Endodermal cell (in vitro differentiated cells): ENCODE measurements around the gene CCDC122. TPM values are rescaled to one million over a fixed set of nuclear protein-coding genes. Genes with fewer than 3 reads are reported as not detected.

Source experiments
- DNase-seq: peaks from one replicate; pipeline ENCODE4 v3.0.0-alpha.2; 2017
- H3K27ac ChIP-seq: 2 replicates; pipeline ENCODE4 v1.5.1; 2013; ENCODE audit warnings: mild to moderate bottlenecking, low read depth, low read length, moderate library complexity
- H3K27me3 ChIP-seq: 2 replicates; pipeline ENCODE4 v1.6.1; 2013; ENCODE audit warnings: mild to moderate bottlenecking, low read length, moderate library complexity; ENCODE audit not compliant: insufficient read depth, control insufficient read depth, poor library complexity, severe bottlenecking
- H3K36me3 ChIP-seq: 2 replicates; pipeline ENCODE4 v1.7.0; 2013; ENCODE audit warnings: mild to moderate bottlenecking, low read length, moderate library complexity; ENCODE audit not compliant: control insufficient read depth, insufficient read depth
- H3K4me1 ChIP-seq: one replicate; pipeline ENCODE4 v1.7.0; 2013; ENCODE audit warnings: low read length; ENCODE audit not compliant: control insufficient read depth, insufficient read depth
- H3K4me3 ChIP-seq: 2 replicates; pipeline ENCODE4 v1.5.1; 2013; ENCODE audit warnings: mild to moderate bottlenecking, low read length, moderate library complexity
- H3K9ac ChIP-seq: 2 replicates; pipeline ENCODE4 v1.6.1; 2013; ENCODE audit warnings: mild to moderate bottlenecking, low read length, moderate library complexity; ENCODE audit not compliant: poor library complexity, severe bottlenecking; ENCODE audit errors: extremely low read depth
- H3K9me3 ChIP-seq: 2 replicates; pipeline ENCODE4 v1.6.1; 2013; ENCODE audit warnings: mild to moderate bottlenecking, low read length, moderate library complexity; ENCODE audit not compliant: control insufficient read depth
- H3K27ac Mint-ChIP-seq: 2 replicates; pipeline ENCODE4 v1.8.0; 2020; ENCODE audit warnings: mixed read lengths
- H3K27me3 Mint-ChIP-seq: 2 replicates; pipeline ENCODE4 v1.8.0; 2021; ENCODE audit warnings: mild to moderate bottlenecking, mixed read lengths; ENCODE audit not compliant: insufficient read depth
- H3K36me3 Mint-ChIP-seq: 2 replicates; pipeline ENCODE4 v1.8.0; 2020; ENCODE audit warnings: low read depth, mixed read lengths
- H3K4me1 Mint-ChIP-seq: 2 replicates; pipeline ENCODE4 v1.8.0; 2020; ENCODE audit warnings: mixed read lengths
- H3K4me3 Mint-ChIP-seq: 2 replicates; pipeline ENCODE4 v1.8.0; 2020; ENCODE audit warnings: mild to moderate bottlenecking, moderate library complexity, mixed read lengths
- H3K9me3 Mint-ChIP-seq: 2 replicates; pipeline ENCODE4 v1.8.0; 2020; ENCODE audit warnings: mild to moderate bottlenecking, mixed read lengths
- CTCF ChIP-seq: fragments of 200-600 bp; sonication (generic); conservative IDR thresholded peaks from 2 replicates; pipeline ENCODE4 v1.5.0; 2021; ENCODE audit warnings: antibody characterized with exemption, mild to moderate bottlenecking
- WGBS, 2 experiments: methylation state at CpG; one replicate each; pipeline versions ENCODE4 v1.1.5 to v1.1.7; 2013; ENCODE audit warnings: missing lambda C conversion rate in 2 of 2, mixed read lengths in 1 of 2; ENCODE audit not compliant: insufficient coverage in 1 of 2, insufficient read length in 1 of 2; 5-methylcytosine and 5-hydroxymethylcytosine counted together
- total RNA-seq, 2 donors: library from RNA; stranded (reverse); fragmentation: NEBNext Ultra II Directional in 1 of 2; extraction: Animal tissue kit (Norgen Biotek cat#: 25700) in 1 of 2; gene quantifications; 2 replicates in 1 of 2; 3 replicates in 1 of 2; pipeline ENCODE4 v1.2.1, GENCODE V29; 2021

The CCDC122 gene
- total RNA-seq, 2 donors from 2014 or later: 10.2 to 11.5 TPM

DNA sequence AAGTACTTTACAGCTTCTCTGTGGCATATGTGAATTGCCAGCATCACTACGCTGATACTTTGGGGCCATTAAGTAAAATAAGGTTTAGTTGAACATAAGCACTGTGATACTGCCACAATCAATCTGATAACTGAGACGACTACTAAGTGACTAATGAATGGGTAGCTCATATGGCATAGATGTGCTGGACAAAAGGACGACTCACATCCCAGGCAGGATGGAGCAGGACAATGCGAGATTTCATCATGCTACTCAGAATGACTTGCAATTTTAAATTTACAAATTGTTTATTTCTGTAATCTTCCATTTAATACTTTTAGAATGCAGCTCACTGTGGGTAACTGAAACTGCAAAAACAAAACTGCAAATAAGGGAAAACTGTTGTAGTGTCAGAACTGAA is 13.6 kb downstream of the CCDC122 start:
- H3K9me3 Mint-ChIP-seq: peaks cover 14% of the 10 kb centered on the region
- Histone ChIP-seq H3K27me3 (no peaks in the 10 kb centered on the region), H3K4me1 (no peaks in the 10 kb centered on the region), H3K27ac (no peak overlapping the region), H3K36me3 (no peaks in the 10 kb centered on the region), H3K9ac (no peak overlapping the region), H3K9me3 (peaks cover 16% of the 10 kb centered on the region), H3K4me3 (no peak overlapping the region)
- no peak overlapping the region for H3K27ac Mint-ChIP-seq
- H3K36me3 Mint-ChIP-seq: peaks cover 21% of the 10 kb centered on the region
- H3K4me1 Mint-ChIP-seq: no peaks in the 10 kb centered on the region
- no peak overlapping the region for H3K4me3 Mint-ChIP-seq
- H3K27me3 Mint-ChIP-seq: no peaks in the 10 kb centered on the region
- no peak for DNase-seq
- 93 to 100% methylated on average over 3 of the region's 4 CpGs for WGBS, 2 experiments
- no peak for TF ChIP-seq CTCF

DNA sequence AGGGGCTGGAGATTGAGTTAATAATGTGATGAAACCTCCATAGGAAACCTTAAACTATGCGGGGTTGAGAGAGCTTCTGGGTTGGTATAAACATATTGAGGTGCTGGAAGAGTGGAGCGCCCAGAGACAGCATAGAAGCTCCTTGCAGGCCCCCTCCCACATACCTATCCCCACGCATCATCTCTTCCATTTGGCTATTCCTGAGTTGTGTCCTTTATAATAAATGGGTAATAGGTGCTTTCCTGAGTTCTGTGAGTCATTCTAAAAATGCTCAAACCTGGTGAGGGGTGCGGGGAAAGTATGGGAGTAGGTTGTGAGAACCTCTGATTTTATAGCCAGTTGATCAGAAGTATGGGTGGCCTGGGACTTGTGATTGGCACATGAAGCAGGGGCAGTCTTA is 14.6 kb downstream of the CCDC122 start:
- TF ChIP-seq CTCF: no peak
- no peak overlapping the region for H3K4me3 ChIP-seq
- H3K36me3 Mint-ChIP-seq: peaks cover 21% of the 10 kb centered on the region
- no peaks in the 10 kb centered on the region for H3K4me1 ChIP-seq
- H3K27me3 ChIP-seq: no peaks in the 10 kb centered on the region
- no peak for DNase-seq
- H3K36me3 ChIP-seq: no peaks in the 10 kb centered on the region
- no peaks in the 10 kb centered on the region for H3K4me1 Mint-ChIP-seq
- H3K27ac Mint-ChIP-seq: no peak overlapping the region
- no peak overlapping the region for H3K27ac ChIP-seq
- peaks cover 16% of the 10 kb centered on the region for H3K9me3 ChIP-seq
- no peaks in the 10 kb centered on the region for H3K27me3 Mint-ChIP-seq
- 88 to 99% methylated on average over 1 to 4 of the region's 4 CpGs for WGBS, 2 experiments
- peaks cover 14% of the 10 kb centered on the region for H3K9me3 Mint-ChIP-seq
- no peak overlapping the region for H3K9ac ChIP-seq
- no peak overlapping the region for H3K4me3 Mint-ChIP-seq

GRCh38 chr13:43861863-43862262 is 17.7 kb downstream of the CCDC122 start:
- Histone ChIP-seq H3K4me3 (no peak overlapping the region), H3K9ac (no peak overlapping the region), H3K36me3 (no peaks in the 10 kb centered on the region), H3K4me1 (no peaks in the 10 kb centered on the region), H3K27me3 (no peaks in the 10 kb centered on the region), H3K27ac (no peak overlapping the region), H3K9me3 (peaks cover 16% of the 10 kb centered on the region)
- Mint-ChIP-seq H3K27me3 (no peaks in the 10 kb centered on the region), H3K4me3 (no peak overlapping the region), H3K27ac (no peak overlapping the region), H3K9me3 (peaks cover 14% of the 10 kb centered on the region), H3K4me1 (no peaks in the 10 kb centered on the region), H3K36me3 (peaks cover 21% of the 10 kb centered on the region)
- 77 to 89% methylated on average over 1 of the region's 1 CpG for WGBS, 2 experiments
- TF ChIP-seq CTCF: no peak
- DNase-seq: no peak
